Adipocyte (in vitro differentiated cells): ENCODE data around the gene DNAJC3.
A peak's percentile ranks its signal among the peaks of the same experiment; 100 is the strongest.
"Not testable (repeated sequence)": the region's sequence is repeated elsewhere in the genome, so short reads cannot be mapped to it uniquely, and the experiment has no call there.

ENCODE experiments used
- DNase-seq: peaks from one replicate; pipeline ENCODE4 v3.0.0-alpha.2; 2015; ENCODE audit warnings: low read depth
- H3K27me3 ChIP-seq: replicated peaks from 2 replicates; pipeline ENCODE4 v1.7.0; 2013; ENCODE audit warnings: mild to moderate bottlenecking, low read length, moderate library complexity; ENCODE audit not compliant: control insufficient read depth, insufficient read depth
- H3K36me3 ChIP-seq: 2 replicates; pipeline ENCODE4 v1.7.0; 2013; ENCODE audit warnings: low read length, mild to moderate bottlenecking, moderate library complexity; ENCODE audit not compliant: control insufficient read depth, insufficient read depth, severe bottlenecking
- H3K4me1 ChIP-seq: 2 replicates; pipeline ENCODE4 v1.7.0; 2013; ENCODE audit warnings: mild to moderate bottlenecking, low read length, moderate library complexity; ENCODE audit not compliant: control insufficient read depth, insufficient read depth
- H3K4me3 ChIP-seq: 2 replicates; pipeline ENCODE4 v1.7.0; 2013; ENCODE audit warnings: mild to moderate bottlenecking, low read length, moderate library complexity
- H3K9ac ChIP-seq: 2 replicates; pipeline ENCODE4 v1.7.0; 2013; ENCODE audit warnings: mild to moderate bottlenecking, low read length, moderate library complexity
- H3K9me3 ChIP-seq: 2 replicates; pipeline ENCODE4 v1.7.0; 2013; ENCODE audit warnings: mild to moderate bottlenecking, low read length, moderate library complexity; ENCODE audit not compliant: control insufficient read depth

The DNAJC3 gene

DNA sequence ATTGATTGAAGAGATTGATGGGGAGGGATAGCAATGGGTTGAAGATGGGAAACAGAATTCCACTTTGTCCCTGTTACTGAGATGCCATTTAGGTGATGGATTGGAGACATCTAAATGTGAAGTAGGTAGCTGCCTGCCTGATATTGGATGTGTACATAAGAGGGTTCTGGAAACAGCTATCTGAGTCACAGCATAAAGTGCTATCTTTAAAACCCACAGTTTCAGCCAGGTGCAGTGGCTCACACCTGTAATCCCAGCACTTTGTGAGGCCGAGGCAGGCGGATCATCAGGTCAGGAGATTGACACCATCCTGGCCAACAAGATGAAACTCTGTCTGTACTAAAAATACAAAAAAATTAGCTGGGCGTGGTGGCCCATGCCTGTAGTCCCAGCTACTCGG lies 72.6 kb downstream of the DNAJC3 start:
- Histone ChIP-seq H3K27me3 (no peaks in the 10 kb centered on the region), H3K4me3 (no peak overlapping the region), H3K4me1 (no peaks in the 10 kb centered on the region), H3K9me3 (no peaks in the 10 kb centered on the region), H3K36me3 (no peaks in the 10 kb centered on the region), H3K9ac (no peak overlapping the region)
- DNase-seq: no peak

GRCh38 chr13:95752677-95753076 lies 75.7 kb downstream of the DNAJC3 start:
- Histone ChIP-seq H3K4me1 (peaks cover 3% of the 10 kb centered on the region), H3K9ac (no peak overlapping the region), H3K4me3 (no peak overlapping the region), H3K9me3 (no peaks in the 10 kb centered on the region), H3K27me3 (no peaks in the 10 kb centered on the region), H3K36me3 (peaks cover 1% of the 10 kb centered on the region)
- no peak for DNase-seq

DNA sequence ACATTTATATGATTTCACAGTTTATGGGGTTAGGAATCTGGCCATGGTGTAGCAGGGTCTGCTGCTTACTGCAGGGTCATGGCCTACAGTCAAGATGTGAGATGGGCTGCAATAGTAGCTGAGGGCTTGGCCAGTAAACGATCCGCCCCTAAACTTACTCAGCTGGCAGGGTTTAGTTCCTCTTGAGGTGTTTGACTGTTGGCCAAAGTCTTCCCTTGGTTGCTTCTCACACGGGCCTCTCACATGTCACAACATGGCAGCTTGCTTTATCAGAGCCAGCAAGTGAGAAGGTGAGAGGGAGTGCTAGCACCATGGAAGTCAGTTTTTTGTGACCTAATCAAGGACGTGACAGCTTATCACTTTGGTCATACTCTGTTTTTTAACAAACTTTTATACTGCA lies 77.1 kb downstream of the DNAJC3 start:
- peaks cover 6% of the 10 kb centered on the region for H3K36me3 ChIP-seq
- peaks cover 3% of the 10 kb centered on the region for H3K4me1 ChIP-seq
- no peak for DNase-seq
- H3K9me3 ChIP-seq: no peaks in the 10 kb centered on the region
- H3K9ac ChIP-seq: no peak overlapping the region
- no peak overlapping the region for H3K4me3 ChIP-seq
- no peaks in the 10 kb centered on the region for H3K27me3 ChIP-seq

GRCh38 chr13:95756072-95756471 lies 79.1 kb downstream of the DNAJC3 start:
- H3K4me1 ChIP-seq: peaks cover 3% of the 10 kb centered on the region
- H3K9ac ChIP-seq: no peak overlapping the region
- H3K9me3 ChIP-seq: no peaks in the 10 kb centered on the region
- no peak for DNase-seq
- H3K27me3 ChIP-seq: no peaks in the 10 kb centered on the region
- peaks cover 15% of the 10 kb centered on the region for H3K36me3 ChIP-seq
- no peak overlapping the region for H3K4me3 ChIP-seq

DNA sequence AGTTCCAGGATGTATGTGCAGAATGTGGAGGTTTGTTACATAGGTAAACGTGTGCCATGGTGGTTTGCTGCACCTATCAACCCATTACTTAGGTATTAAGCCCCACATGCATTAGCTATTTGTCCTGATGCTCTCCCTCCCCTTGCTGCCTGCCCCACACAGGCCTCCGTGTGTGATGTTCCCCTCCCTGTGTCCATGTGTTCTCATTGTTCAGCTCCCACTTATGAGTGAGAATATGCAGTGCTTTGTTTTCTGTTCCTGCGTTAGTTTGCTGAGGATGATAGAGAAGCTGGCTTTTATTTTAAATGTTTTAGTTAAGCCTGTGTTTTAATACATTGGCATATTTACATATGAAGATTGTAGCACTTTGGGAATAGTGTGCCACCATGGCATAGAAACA lies 85.7 kb downstream of the DNAJC3 start:
- H3K9me3 ChIP-seq, H3K27me3 ChIP-seq, H3K4me1 ChIP-seq, H3K9ac ChIP-seq, DNase-seq, H3K4me3 ChIP-seq: not testable (repeated sequence)
- H3K36me3 ChIP-seq: peaks cover 69% of the 10 kb centered on the region

DNA sequence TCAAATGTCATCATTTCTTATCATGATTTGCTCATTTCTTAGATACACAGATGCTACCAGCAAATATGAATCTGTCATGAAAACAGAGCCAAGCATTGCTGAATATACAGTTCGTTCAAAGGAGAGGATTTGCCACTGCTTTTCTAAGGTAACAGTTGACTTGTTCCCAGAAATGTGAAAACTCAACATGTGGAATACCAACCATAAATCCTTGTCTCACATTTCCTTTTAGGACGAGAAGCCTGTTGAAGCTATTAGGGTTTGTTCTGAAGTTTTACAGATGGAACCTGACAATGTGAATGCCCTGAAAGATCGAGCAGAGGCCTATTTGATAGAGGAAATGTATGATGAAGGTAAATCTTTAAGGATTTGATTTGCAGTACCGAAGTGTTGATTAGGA lies 86.7 kb downstream of the DNAJC3 start:
- DNase-seq: no peak
- no peaks in the 10 kb centered on the region for H3K4me1 ChIP-seq
- no peaks in the 10 kb centered on the region for H3K27me3 ChIP-seq
- no peaks in the 10 kb centered on the region for H3K9me3 ChIP-seq
- no peak overlapping the region for H3K4me3 ChIP-seq
- H3K9ac ChIP-seq: no peak overlapping the region
- peaks cover 67% of the 10 kb centered on the region for H3K36me3 ChIP-seq

GRCh38 chr13:95771905-95772304 lies 95.0 kb downstream of the DNAJC3 start:
- DNase-seq: no peak
- Histone ChIP-seq H3K36me3 (peaks cover 19% of the 10 kb centered on the region), H3K4me1 (peaks cover 3% of the 10 kb centered on the region), H3K27me3 (no peaks in the 10 kb centered on the region), H3K9me3 (no peaks in the 10 kb centered on the region), H3K4me3 (no peak overlapping the region), H3K9ac (no peak overlapping the region)

DNA sequence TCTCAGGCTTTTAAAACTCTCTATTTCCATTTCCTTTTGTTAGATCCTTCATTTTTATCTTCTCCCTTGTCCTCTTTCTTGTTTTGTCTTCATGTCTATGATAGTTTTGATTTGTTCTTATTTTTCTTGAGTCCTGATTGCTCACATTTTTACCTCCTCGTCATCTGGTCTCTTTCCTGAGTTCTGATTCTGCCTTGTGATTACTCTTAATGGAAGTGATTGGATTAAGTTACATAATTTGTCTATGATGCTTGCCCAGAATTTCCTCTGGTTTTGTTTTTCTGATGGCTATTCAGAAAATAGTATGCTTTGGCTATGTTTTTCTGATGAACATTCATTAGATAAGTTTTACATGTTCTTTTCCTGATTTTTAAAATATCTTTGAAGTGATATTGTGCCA lies 102.6 kb downstream of the DNAJC3 start:
- Histone ChIP-seq H3K27me3 (no peaks in the 10 kb centered on the region), H3K4me3 (no peak overlapping the region), H3K9ac (no peak overlapping the region), H3K36me3 (peaks cover 11% of the 10 kb centered on the region), H3K9me3 (no peaks in the 10 kb centered on the region), H3K4me1 (peaks cover 16% of the 10 kb centered on the region)
- DNase-seq: no peak

- DNase-seq: no peak
- Histone ChIP-seq H3K27me3 (no peaks in the 10 kb centered on the region), H3K9ac (no peak overlapping the region), H3K9me3 (no peaks in the 10 kb centered on the region), H3K4me1 (peaks cover 19% of the 10 kb centered on the region), H3K4me3 (no peak overlapping the region), H3K36me3 (peaks cover 14% of the 10 kb centered on the region)
These were observed 104.1 kb downstream of the DNAJC3 start for GRCh38 chr13:95781016-95781415.

GRCh38 chr13:95781940-95782339 lies 105.0 kb downstream of the DNAJC3 start:
- H3K27me3 ChIP-seq, H3K9ac ChIP-seq, H3K4me3 ChIP-seq: not testable (repeated sequence)

GRCh38 chr13:95783747-95784146 lies 106.8 kb downstream of the DNAJC3 start:
- Histone ChIP-seq H3K9ac (no peak overlapping the region), H3K4me1 (peaks cover 19% of the 10 kb centered on the region), H3K27me3 (no peaks in the 10 kb centered on the region), H3K36me3 (peaks cover 26% of the 10 kb centered on the region), H3K9me3 (no peaks in the 10 kb centered on the region), H3K4me3 (no peak overlapping the region)
- DNase-seq: no peak

More at GRCh38 chr13:95781940-95782339, 105.0 kb downstream of the DNAJC3 start:
- H3K36me3 ChIP-seq: peaks cover 20% of the 10 kb centered on the region
- H3K4me1 ChIP-seq: peaks cover 19% of the 10 kb centered on the region
- not testable (repeated sequence) for H3K9me3 ChIP-seq, DNase-seq

GRCh38 chr13:95784161-95784899 lies 107.4 kb downstream of the DNAJC3 start:
- Histone ChIP-seq H3K27me3 (no peaks in the 10 kb centered on the region), H3K4me1 (peaks cover 19% of the 10 kb centered on the region), H3K9me3 (no peaks in the 10 kb centered on the region), H3K9ac (peak overlapping the region; percentile 51), H3K36me3 (peaks cover 31% of the 10 kb centered on the region), H3K4me3 (no peak overlapping the region)
- peak; percentile 67 for DNase-seq
